Stomach smooth muscle (tissue), 2 donors: ENCODE measurements around the gene PML.
"Not testable (repeated sequence)": the region's sequence is repeated elsewhere in the genome, so short reads cannot be mapped to it uniquely, and the experiment has no call there.

Experiments used
- H3K27ac ChIP-seq: one replicate; pipeline ENCODE4 v1.7.0; 2013; ENCODE audit warnings: mild to moderate bottlenecking, low read length, inconsistent platforms
- H3K27me3 ChIP-seq, 2 donors: one replicate each; pipeline ENCODE4 v1.7.0; 2013; ENCODE audit warnings: low read length in 2 of 2; ENCODE audit not compliant: insufficient read depth in 2 of 2, control insufficient read depth in 1 of 2
- H3K36me3 ChIP-seq, 2 donors: one replicate each; pipeline ENCODE4 v1.7.0; 2013; ENCODE audit warnings: low read length in 2 of 2; ENCODE audit not compliant: control insufficient read depth in 2 of 2, insufficient read depth in 2 of 2
- H3K4me1 ChIP-seq: one replicate; pipeline ENCODE4 v1.7.0; 2013; ENCODE audit warnings: low read length; ENCODE audit not compliant: control insufficient read depth, insufficient read depth
- H3K4me3 ChIP-seq, 2 donors: one replicate each; pipeline ENCODE4 v1.7.0; 2013; ENCODE audit warnings: low read length in 2 of 2
- H3K9ac ChIP-seq, 2 donors: one replicate each; pipeline ENCODE4 v1.7.0; 2013; ENCODE audit warnings: low read length in 2 of 2, mild to moderate bottlenecking in 1 of 2
- H3K9me3 ChIP-seq, 2 donors: one replicate each; pipeline ENCODE4 v1.7.0; 2013; ENCODE audit warnings: low read length in 2 of 2; ENCODE audit not compliant: control insufficient read depth in 2 of 2
- donor health status: healthy.
- donor health status: Pancreatic carcinoma.

The PML gene

DNA sequence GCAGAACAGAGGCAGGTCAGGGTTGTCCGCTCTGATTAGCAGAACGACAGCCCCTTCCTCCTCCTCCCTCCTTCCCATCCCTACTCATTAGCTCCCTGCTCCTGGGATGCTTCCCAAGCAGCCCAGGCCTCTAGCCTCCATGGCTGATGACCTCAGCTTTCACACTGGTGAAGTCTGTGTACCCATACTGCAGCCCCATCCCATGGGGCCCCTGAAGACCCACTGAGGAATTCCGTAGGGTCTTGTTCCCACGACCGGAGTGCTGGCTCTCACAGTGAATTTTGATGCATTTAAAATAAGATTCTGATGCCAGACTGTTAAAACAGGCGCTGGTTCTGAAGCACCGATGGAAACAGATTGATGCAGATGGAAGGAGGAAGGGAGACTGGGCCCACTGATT lies 51.8 kb downstream of the PML start:
- Histone ChIP-seq H3K4me1 (peaks cover 55% of the 10 kb centered on the region), H3K27ac (no peak overlapping the region), H3K27me3 (no peaks in the 10 kb centered on the region), H3K4me3 (no peak overlapping the region), H3K36me3 (peaks cover 6 to 14% of the 10 kb centered on the region in 2 donors), H3K9me3 (no peaks in the 10 kb centered on the region), H3K9ac (no peak overlapping the region)

DNA sequence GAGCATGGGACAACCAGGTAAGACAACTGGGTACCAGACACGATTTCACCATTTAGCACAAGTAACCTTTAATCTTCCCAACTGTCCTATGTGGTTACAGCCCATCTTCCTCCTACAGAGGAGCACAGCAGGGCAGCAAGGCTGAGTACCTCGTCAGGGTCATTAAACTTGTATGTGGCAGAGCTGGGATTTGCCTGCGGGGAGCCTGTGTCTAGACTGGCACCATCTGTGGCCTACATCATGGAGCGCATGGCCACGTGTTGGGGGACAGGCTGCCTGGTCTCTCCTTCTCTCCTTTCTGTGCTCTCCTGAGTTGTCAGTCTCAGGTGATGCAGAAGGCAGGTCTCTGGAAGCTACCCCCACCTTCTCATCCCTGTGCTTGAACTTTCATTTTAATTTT lies 55.6 kb downstream of the PML start:
- Histone ChIP-seq H3K27ac (peak overlapping the region; percentile 75), H3K27me3 (no peaks in the 10 kb centered on the region), H3K4me1 (peaks cover 53% of the 10 kb centered on the region), H3K36me3 (no peaks in the 10 kb centered on the region), H3K9ac (no peak overlapping the region), H3K9me3 (no peaks in the 10 kb centered on the region), H3K4me3 (no peak overlapping the region)

DNA sequence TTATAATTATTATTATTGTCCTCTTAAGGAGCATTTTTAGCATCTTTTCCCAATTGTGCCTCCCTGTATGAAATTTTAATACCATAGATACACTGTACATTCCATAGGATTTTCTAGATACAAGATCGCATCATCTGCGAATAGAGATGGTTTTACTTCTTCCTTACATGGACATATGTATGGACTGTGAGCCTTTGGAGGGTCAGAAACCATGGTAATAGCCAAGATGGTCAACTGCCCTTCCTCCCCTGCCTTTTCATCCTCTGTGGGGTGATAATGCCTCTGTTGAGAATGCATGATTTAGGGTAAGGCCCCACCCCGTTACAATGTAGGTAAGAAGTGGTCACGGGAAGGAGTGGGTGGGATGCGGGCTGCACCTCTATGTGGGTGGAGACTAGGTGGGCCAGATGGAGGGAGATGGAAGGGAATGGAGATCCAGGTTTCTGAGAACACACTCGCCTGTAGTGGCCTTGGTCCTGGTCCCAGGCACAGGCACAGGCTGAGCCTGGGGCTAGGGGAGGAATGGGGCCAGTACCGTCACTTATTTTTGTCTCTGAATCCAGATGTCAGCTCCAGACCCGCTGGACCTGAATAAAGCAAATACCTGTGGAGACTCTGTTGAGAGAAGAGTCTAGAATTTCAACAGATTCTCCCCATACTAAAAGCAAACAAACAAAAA lies 56.2 kb downstream of the PML start:
- Histone ChIP-seq H3K36me3 (no peaks in the 10 kb centered on the region), H3K4me3 (peak overlapping the region in 1 of 2 donors; percentile 44), H3K9me3 (no peaks in the 10 kb centered on the region), H3K9ac (peak overlapping the region in 1 of 2 donors; percentile 26), H3K27ac (peak overlapping the region; percentile 75), H3K4me1 (peaks cover 53% of the 10 kb centered on the region), H3K27me3 (no peaks in the 10 kb centered on the region)

DNA sequence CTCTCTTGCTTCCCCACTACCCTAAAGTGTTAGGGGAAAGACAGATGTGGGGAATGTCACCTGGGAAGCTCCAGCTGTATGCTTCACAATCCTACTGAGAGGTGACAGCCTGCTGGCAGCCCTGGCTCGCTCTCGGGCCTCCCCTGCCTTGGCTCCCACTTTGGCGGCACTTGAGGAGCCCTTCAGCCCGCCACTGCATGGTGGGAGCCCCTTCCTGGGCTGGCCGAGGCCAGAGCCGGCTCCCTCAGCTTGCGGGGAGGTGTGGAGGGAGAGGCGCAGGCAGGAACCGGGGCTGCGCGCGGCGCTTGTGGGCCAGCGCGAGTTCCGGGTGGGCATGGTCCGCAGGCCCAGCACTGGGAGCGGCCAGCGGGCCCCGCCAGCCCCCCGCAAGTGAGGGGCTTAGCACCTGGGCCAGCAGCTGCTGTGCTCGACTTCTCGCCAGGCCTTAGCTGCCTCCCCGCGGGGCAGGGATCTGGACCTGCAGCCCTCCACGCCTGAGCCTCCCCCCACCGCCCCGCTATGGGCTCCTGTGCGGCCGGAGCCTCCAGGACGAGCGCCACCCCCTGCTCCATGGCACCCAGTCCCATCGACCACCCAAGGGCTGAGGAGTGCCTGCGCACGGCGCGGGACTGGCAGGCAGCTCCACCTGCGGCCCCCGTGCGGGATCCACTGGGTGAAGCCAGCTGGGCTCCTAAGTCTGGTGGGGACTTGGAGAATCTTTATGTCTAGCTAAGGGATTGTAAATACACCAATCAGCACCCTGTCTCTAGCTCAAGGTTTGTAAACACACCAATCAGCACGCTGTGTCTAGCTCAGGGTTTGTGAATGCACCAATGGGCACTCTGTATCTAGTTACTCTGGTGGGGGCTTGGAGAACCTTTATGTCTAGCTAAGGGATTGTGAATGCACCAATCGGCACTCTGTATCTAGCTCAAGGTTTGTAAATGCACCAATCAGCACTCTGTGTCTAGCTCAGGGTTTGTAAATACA lies 58.0 kb downstream of the PML start:
- Histone ChIP-seq H3K4me1 (peaks cover 49% of the 10 kb centered on the region), H3K27ac (peak overlapping the region; percentile 75)
- not testable (repeated sequence) for H3K36me3 ChIP-seq, H3K9me3 ChIP-seq, H3K9ac ChIP-seq, H3K4me3 ChIP-seq, H3K27me3 ChIP-seq

DNA sequence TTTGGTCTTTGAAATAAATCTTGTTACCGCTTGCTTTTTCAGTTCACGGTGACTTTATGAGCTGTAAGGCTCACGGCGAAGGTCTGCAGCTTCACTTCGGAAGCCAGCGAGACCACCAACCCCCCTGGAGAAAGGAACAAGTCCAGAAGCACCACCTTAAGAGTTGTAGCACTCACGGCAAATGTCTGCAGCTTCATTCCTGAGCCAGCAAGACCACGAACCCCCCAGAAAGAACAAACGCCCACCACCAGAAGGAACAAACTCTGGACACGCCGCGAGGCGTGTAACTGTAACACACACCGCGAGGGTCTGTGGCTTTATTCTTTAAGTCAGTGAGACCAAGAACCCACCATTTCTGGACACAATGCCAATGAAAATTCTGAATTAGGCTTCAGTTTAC lies 59.0 kb downstream of the PML start:
- H3K4me1 ChIP-seq = peaks cover 41% of the 10 kb centered on the region
- H3K27ac ChIP-seq = no peak overlapping the region
- H3K9ac ChIP-seq = no peak overlapping the region
- no peaks in the 10 kb centered on the region for H3K36me3 ChIP-seq
- H3K27me3 ChIP-seq = no peaks in the 10 kb centered on the region
- no peaks in the 10 kb centered on the region for H3K9me3 ChIP-seq
- peak overlapping the region in 1 of 2 donors; percentile 29 for H3K4me3 ChIP-seq

DNA sequence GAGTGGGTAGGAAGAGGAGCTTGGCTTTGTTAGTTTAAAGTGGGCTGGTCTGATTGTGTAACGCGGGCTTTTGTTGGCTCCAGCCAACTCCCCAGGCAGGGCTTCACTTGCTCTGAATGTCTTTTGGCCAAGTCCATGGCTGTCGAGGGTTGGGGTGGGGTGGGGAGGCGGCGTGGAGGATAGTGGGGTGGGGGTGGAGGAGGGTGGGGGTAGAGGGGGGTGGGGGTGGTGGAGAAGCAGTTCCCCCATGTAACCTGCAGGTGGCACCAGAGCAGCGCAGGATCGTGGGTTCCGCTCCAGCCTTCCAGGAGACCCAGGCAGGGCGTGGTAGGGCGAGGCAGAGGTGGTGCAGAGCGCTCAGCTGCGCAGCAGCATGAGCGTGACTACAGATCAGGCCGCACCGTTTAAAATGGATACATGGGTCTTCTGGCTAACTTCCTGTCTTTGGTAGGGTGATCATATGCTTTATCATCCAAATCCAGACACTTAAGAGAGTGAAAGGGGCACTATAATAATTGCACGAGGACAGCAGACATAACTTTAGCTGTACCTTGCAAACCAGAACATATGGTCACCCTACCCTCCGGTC lies 59.5 kb downstream of the PML start:
- no peaks in the 10 kb centered on the region for H3K27me3 ChIP-seq
- H3K27ac ChIP-seq = no peak overlapping the region
- no peak overlapping the region for H3K9ac ChIP-seq
- no peaks in the 10 kb centered on the region for H3K9me3 ChIP-seq
- H3K36me3 ChIP-seq = no peaks in the 10 kb centered on the region
- H3K4me3 ChIP-seq = peak overlapping the region; percentile 46 to 63
- H3K4me1 ChIP-seq = peaks cover 38% of the 10 kb centered on the region

DNA sequence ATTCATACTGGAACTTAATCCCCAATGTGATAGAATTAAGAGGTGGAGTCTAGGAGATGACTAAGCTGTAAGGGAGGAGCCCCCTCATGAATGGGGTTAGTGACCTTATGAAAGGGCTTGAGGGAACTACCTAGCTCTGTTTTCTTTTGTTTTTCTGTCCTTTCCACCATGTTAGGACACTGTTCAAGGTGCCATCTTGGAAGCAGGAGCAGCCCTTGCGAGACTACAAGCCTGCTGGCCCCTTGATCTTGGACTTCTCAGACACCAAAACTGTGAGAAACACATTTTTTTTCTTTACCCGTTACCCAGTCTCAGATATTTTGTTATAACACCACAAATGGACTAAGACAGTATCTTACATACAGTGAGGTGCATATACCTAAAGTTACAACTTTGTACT lies 61.3 kb downstream of the PML start:
- Histone ChIP-seq H3K9ac (no peak overlapping the region), H3K4me3 (no peak overlapping the region), H3K27me3 (no peaks in the 10 kb centered on the region), H3K4me1 (peaks cover 28% of the 10 kb centered on the region), H3K27ac (no peak overlapping the region), H3K36me3 (no peaks in the 10 kb centered on the region), H3K9me3 (no peaks in the 10 kb centered on the region)

DNA sequence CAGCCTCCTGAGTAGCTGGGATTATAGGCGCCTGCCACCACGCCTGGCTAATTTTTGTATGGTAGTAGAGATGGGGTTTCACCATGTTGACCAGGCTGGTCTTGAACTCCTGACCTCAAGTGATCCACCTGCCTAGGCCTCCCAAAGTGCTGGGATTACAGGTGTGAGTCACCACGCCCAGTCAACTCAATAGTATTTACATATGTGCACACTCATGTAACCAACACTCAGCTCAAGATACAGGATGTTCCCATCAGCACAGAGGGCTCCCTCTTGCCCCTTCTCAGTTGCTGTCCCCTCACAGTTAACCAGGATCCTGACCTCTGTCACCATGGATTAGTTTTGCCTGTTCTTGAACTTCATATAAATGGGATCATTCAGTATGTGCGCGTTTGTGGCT lies 61.8 kb downstream of the PML start:
- not testable (repeated sequence) for H3K36me3 ChIP-seq, H3K9ac ChIP-seq, H3K9me3 ChIP-seq, H3K4me3 ChIP-seq, H3K27ac ChIP-seq, H3K27me3 ChIP-seq
- H3K4me1 ChIP-seq = peaks cover 23% of the 10 kb centered on the region

DNA sequence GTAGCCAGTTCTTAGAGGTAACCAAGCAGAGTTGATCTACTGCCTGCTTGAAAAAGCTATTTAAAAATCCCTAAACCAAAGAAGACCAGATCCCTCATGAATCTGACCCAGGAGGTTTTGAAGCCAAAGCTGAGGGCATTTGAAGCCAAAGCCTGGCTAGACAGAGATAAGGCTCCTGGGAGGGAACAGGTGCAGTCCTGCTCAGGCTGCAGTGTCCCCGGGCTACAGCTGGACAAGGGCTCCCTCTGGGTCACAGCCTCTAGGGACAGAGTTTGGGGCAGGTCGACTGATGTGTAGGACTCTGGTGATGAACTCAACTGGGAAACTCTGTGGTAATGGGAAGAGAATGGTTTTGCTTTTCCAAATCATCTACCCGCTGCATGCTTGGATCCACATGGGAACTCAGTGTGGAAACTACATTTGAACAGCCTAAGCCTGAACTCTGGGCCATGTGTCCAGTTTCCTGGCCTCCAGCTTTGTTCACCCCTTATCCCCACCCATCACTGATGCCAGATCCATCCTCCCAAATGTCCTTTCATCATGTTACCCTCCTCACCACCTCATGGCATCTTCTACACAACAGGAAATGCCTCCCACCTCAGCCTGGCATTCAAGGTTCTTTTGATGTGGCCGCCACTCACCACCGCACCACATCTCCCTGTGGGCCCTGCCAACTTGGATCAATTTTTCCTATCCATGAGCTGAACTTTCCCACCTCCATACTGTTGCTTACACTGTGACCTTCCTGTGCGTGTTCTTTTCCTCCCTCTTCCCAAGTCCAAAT lies 64.7 kb downstream of the PML start:
- not testable (repeated sequence) for H3K36me3 ChIP-seq, H3K9ac ChIP-seq, H3K4me1 ChIP-seq, H3K27ac ChIP-seq, H3K9me3 ChIP-seq, H3K4me3 ChIP-seq, H3K27me3 ChIP-seq

DNA sequence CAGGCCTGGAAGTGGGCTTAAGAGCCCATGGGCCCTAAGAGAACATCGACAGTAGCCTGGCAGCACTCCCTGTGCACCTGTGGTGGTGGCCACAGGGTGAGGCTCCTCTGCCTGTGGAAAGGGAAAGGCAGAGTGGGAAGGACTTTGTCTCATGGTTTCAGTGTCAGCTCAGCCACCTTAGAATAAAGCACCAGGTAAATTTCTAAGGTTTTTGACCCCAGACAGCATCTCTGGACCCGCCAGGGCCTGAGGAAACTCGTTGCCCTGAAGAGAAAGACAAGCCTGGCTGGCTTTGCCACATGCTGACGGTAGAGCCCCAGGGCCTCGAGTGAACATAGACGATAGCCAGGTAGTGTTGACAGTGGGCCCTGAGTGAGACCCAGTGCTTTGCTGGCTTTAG lies 65.7 kb downstream of the PML start:
- Histone ChIP-seq H3K4me1 (no peaks in the 10 kb centered on the region), H3K9ac (no peak overlapping the region), H3K27me3 (no peaks in the 10 kb centered on the region), H3K9me3 (no peaks in the 10 kb centered on the region), H3K4me3 (no peak overlapping the region), H3K36me3 (no peaks in the 10 kb centered on the region), H3K27ac (no peak overlapping the region)
